Erythroblast (primary cell): Measurements from ENCODE around the gene ANK3.

Source experiments
- GATA1 ChIP-seq: IDR thresholded peaks from 2 replicates; pipeline ENCODE4 v1.6.1; 2011; ENCODE audit warnings: low read depth, mild to moderate bottlenecking, control low read depth, low read length, moderate library complexity
- POLR2A ChIP-seq: IDR thresholded peaks from 2 replicates; pipeline ENCODE4 v1.6.1; 2011; ENCODE audit warnings: mild to moderate bottlenecking, low read length

GRCh38 chr10:60332371-60332770, 57.3 kb downstream of the ANK3 start:
- TF ChIP-seq POLR2A (no peak), GATA1 (no peak)
